GM21360 (cell line): Measurements from ENCODE around the gene ADH4.
"Not testable (repeated sequence)": the region's sequence is repeated elsewhere in the genome, so short reads cannot be mapped to it uniquely, and the experiment has no call there.

Experiments
- ATAC-seq: cut with Tn5 transposase; IDR thresholded peaks from one replicate; pipeline ENCODE4 v1.9.1; 2021; ENCODE audit warnings: mild to moderate bottlenecking, moderate library complexity; ENCODE audit not compliant: unreplicated experiment

ADH4 gene

DNA sequence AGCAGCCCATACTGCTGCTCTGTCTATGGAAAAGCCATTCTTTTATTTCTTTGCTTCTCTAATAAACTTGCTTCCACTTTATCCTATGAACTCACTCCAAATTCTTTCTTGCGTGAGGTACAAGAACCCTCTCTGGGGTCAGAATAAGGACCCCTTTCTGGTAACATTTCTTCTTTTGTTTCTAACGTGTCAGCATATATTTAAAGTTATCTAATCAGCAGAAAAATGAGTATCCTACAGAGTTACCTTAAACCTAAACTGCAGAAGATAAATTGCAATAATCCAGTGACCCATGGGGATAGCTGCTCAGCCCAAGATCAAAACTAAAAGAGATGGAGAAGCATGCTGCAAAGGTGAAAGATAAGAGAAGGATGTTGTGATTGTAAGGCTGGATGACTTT lies 59.5 kb downstream of the ADH4 start:
- ATAC-seq: no peak

DNA sequence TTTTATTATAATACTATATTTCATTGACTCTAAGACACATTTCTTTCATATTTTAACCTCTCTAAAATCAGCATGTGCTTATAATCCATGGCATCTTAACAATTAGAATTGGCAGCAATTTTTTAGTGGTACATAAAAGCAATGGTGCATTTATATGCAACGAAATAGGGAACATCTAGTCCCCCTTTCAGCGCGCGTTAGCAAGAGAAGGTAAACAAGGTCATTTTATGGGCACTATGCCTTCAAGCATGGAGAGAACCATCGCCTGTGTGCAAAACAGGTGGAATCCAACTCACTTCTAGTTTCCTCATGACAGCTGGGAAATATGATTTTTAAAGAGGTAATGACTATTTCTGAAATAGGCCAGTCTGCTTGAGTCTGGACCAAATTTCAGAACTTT lies 61.9 kb downstream of the ADH4 start:
- ATAC-seq: no peak

DNA sequence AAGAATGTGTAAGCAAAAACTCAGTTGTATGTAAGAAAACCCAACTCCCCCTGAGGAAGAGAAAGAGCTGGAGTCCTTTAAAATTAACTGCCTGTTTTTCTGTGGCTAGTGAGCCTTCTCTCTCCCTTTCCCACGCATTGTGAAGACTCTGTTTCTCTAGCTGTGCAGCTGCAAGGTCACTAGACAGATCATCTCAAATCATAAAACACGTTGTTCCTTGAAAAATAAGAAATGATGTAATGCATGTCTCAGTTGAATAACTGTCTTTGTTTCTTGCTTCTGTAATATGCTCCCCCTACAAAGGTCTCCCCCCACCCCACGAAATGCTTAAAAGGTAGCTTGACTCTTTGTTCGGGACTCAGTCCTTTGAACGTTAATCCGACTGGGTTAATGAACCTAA lies 63.2 kb downstream of the ADH4 start:
- not testable (repeated sequence) for ATAC-seq

DNA sequence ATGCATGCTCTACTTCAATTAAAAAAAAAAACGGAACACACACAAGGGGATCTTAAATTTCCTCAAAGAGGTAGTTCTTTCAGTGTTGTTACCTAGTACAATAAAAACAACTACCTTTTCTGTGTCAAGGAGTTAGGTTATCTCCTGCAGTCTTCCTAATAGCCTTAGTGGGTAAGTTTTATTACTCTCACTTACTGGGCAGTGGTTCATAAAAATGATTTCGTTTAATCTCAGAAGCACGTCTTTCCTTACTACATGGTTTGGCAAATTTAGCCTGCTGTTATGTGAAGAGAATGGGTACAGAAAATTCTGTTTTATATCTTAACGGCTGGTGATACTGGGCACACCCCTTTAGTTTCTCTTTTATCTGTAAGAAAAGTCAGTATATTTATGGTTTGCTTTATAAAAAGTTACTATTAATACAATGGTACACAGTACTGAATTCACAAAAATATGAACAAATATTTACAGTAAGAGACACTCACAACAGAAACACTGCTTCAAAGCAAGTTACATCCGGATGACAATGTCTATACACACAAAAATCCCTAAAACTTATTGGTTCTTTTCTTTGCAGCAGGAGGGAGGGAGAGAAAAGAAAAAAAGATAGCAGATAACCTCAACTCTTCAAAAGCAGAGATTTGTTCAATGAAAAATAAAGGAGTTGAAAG lies 64.3 kb downstream of the ADH4 start:
- no peak for ATAC-seq

DNA sequence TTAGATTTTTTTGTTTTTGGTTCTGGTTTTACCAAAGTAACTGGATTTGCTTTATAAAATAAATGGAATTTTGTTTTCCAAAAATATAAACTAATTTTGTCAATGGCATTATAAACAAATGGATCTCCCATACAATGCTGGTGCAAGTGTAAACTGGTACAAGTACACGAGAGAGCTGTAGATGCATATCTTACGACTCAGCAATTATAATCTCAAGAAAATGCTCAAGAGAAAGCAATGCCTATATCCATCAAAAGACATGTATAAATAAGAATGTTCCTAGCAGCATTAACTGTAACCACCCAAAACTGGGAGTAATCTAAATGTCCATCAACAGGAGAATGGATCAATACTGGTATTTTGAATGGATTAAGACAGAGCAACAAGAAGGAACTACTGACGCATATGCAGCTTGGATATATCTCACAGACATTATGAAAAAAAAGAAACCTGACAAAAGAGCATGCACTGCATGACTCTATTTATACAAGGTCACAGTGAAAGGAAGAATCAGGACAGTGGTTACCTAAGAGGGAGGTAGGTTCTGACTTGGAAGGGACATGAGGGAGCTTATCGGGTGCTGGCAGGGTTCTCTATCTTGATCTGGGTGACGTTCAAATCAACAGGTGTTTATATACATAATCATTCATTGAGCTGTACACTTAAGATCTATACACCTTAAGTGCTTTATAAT lies 65.0 kb downstream of the ADH4 start:
- ATAC-seq: no peak

DNA sequence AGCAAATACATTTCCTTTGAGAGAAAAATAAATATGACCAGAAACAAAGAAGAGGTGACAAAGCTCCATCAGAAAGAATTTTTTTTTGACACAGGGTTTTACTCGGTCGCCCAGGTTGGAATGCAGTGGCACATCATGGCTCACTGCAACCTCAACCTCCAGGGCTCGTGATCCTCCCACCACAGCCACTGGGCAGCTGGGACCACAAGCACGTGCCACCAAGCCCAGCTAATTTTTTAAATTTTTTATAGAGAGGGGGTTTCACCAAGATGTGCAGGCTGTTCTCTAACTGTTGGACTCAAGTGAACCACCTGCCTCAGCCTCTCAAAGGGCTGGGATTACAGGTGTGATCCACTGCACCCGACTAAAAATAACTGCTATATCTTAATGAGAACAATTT lies 65.8 kb downstream of the ADH4 start:
- ATAC-seq: no peak

DNA sequence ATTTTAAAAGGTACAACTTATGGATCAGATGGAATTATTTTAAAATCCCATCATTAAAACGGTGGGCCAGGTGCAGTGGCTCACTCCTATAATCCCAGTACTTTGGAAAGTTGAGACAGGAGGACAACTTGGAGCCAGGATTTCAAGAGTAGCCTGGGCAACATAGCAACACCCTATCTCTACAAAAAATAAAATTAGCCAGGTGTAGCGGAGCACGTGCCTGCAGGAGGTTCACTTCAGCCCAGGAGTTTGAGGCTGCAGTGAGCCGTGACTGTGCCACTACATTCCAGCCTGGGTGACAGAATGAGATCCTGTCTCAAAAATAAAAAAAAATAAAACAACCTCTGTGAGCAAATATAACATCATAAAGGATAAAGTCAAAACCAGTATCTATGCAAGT lies 66.9 kb downstream of the ADH4 start:
- ATAC-seq: no peak

DNA sequence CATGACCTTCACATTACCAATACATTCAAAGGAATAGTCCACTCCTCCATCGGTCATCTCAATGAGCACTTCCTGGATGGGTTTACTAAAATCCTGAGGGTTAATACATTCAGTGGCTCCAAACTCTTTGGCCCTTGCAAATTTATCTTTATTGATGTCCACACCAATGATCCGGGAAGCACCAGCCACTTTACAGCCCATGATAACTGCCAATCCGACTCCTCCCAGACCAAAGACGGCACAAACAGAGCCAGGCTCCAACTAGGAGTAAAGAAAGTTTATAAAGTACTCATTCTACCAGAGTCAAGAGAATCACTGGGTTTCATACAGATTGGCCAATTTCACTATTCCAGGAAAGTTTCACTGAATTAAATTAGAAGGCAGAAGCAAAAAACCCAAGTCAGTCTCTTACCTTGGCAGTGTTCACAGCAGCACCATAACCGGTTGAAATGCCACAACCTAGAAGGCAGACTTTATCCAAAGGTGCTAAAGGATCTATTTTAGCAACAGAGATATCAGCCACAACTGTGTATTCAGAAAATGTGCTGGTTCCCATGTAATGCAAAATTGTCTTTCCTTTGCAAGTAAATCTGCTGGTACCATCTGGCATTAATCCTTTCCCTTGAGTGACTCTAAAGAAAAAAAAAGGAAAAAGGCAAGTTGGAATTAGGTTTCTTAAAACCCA lies 67.7 kb downstream of the ADH4 start:
- ATAC-seq: no peak

DNA sequence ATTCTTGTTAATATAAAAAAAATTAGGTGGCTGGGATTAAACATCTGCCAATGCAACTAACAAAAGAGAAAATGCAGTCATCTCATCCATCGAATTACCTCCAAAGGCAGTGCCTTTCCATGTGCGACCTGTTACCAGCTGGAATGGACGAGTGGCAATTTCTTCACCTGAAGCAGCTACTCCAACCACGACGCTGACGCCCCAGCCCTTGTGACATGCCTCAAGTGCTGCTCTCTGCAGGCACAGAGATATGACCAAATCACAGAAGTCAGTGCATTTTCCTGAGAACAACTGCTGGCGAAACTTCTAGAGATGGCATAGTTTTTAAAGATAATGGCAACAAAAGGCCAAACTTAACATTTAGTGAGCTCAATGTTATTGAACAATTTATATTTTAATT lies 69.3 kb downstream of the ADH4 start:
- no peak for ATAC-seq
